HepG2 (cell line): ENCODE results near the gene GATB. TPM values are rescaled to one million over a fixed set of nuclear protein-coding genes. Genes with fewer than 3 reads are reported as not detected.

Experiments
- ATAC-seq: fragments of 200-7000 bp; cut with Tn5 transposase; 3 replicates; pipeline ENCODE4 v1.9.1; 2020; ENCODE audit warnings: mild to moderate bottlenecking, moderate library complexity
- BruUV-seq: library from RNA; stranded (reverse); fragments of 400-500 nt; replicated peaks from 2 replicates; lab custom pipeline; 2021; lab: Mats Ljungman, UMichigan
- CTCF ChIA-PET: fragments of 300-600 bp; formaldehyde crosslinking; extraction: SDS; loops from one replicate; lab custom pipeline; 2021; ENCODE audit warnings: low total read pairs, inconsistent platforms, low intra/inter-chr PET ratio; lab: Yijun Ruan, JAX
- POLR2A ChIA-PET: fragments of 350-600 bp; sonication (Branson Sonifier 250); formaldehyde crosslinking; loops from one replicate; lab custom pipeline; 2020; ENCODE audit warnings: antibody characterized with exemption, inconsistent platforms; lab: Yijun Ruan, JAX
- DNase-seq: peaks from one replicate; pipeline ENCODE4 v3.0.0-alpha.2; 2015; ENCODE audit warnings: low spot score
- FAIRE-seq: peaks from 3 replicates; lab custom pipeline; 2011; peaks lifted over from hg19 to GRCh38; lab: Jason Lieb, UNC
- H2AFZ ChIP-seq: one replicate; pipeline ENCODE4 v1.6.1; 2011; ENCODE audit warnings: low read length, inconsistent platforms
- H3K27ac ChIP-seq: fragments of 300-600 bp; 3 replicates; pipeline ENCODE4 v1.8.0; 2011; ENCODE audit warnings: mixed run types, mild to moderate bottlenecking, mixed read lengths, low read length, inconsistent platforms; ENCODE audit not compliant: insufficient read depth; ENCODE audit errors: extremely low read length
- H3K27me3 ChIP-seq, 2 experiments: fragments of 200-600 bp in 1 of 2; 2 replicates in 1 of 2; 3 replicates in 1 of 2; pipeline versions ENCODE4 v1.6.0 to v1.8.0; 2011; ENCODE audit warnings: low read length in 2 of 2, mild to moderate bottlenecking in 2 of 2, moderate library complexity in 2 of 2, inconsistent platforms in 1 of 2; ENCODE audit not compliant: insufficient read depth in 2 of 2, control insufficient read depth in 1 of 2
- H3K36me3 ChIP-seq, 2 experiments: fragments of 200-600 bp in 1 of 2; replicated peaks in 1 of 2; 2 replicates in 1 of 2; 3 replicates in 1 of 2; pipeline versions ENCODE4 v1.5.1 to v1.8.0; 2011; ENCODE audit warnings: low read length in 2 of 2, inconsistent platforms in 1 of 2; ENCODE audit not compliant: insufficient read depth in 2 of 2, control insufficient read depth in 1 of 2
- H3K4me1 ChIP-seq: 2 replicates; pipeline ENCODE4 v1.5.1; 2012; ENCODE audit warnings: low read length, inconsistent platforms; ENCODE audit not compliant: insufficient read depth
- H3K4me2 ChIP-seq: 2 replicates; pipeline ENCODE4 v1.6.0; 2011; ENCODE audit warnings: low read depth, low read length, inconsistent platforms
- H3K4me3 ChIP-seq, 3 experiments: fragments of 200-600 bp in 1 of 3; sonication (generic), shearing (Covaris generic) in 1 of 3; replicated peaks in 1 of 3; 2 replicates each; pipeline ENCODE4 v1.5.1; 2011 to 2016; ENCODE audit warnings: low read length in 3 of 3, inconsistent platforms in 2 of 3, low read depth in 2 of 3, mild to moderate bottlenecking in 2 of 3, control low read depth in 1 of 3, mixed read lengths in 1 of 3; ENCODE audit not compliant: insufficient read depth in 1 of 3
- H3K79me2 ChIP-seq: one replicate; pipeline ENCODE4 v1.6.1; 2011; ENCODE audit warnings: low read length, inconsistent platforms; ENCODE audit not compliant: insufficient read depth
- H3K9ac ChIP-seq: 2 replicates; pipeline ENCODE4 v1.6.0; 2011; ENCODE audit warnings: mild to moderate bottlenecking, low read depth, low read length, inconsistent platforms; ENCODE audit not compliant: insufficient read depth
- H3K9me3 ChIP-seq: 2 replicates; pipeline ENCODE4 v1.5.1; 2012; ENCODE audit warnings: mild to moderate bottlenecking, low read length
- H4K20me1 ChIP-seq: 2 replicates; pipeline ENCODE4 v1.6.0; 2011; ENCODE audit warnings: inconsistent platforms, mild to moderate bottlenecking, low read length, moderate library complexity; ENCODE audit not compliant: insufficient read depth
- RCOR2 ChIP-seq: IDR thresholded peaks from 2 replicates; pipeline ENCODE4 v1.6.1; 2016; ENCODE audit warnings: missing biosample characterization, missing genetic modification reagents
- ZNF12 ChIP-seq: sonication (generic); formaldehyde crosslinking; IDR thresholded peaks from 2 replicates; pipeline ENCODE4 v1.5.0; 2020; ENCODE audit warnings: missing genetic modification reagents
- ZNF331 ChIP-seq: sonication (generic); formaldehyde crosslinking; IDR thresholded peaks from 2 replicates; pipeline ENCODE4 v1.4.0; 2020; ENCODE audit warnings: missing genetic modification reagents
- ZNF629 ChIP-seq: sonication (generic); formaldehyde crosslinking; conservative IDR thresholded peaks from 2 replicates; pipeline ENCODE4 v1.5.0; 2020; ENCODE audit warnings: missing genetic modification reagents
- ZNF737 ChIP-seq: sonication (generic); formaldehyde crosslinking; IDR thresholded peaks from 2 replicates; pipeline ENCODE4 v1.5.0; 2020; ENCODE audit warnings: missing genetic modification reagents, mild to moderate bottlenecking, borderline replicate concordance
- ZSCAN29 ChIP-seq: sonication (generic); formaldehyde crosslinking; conservative IDR thresholded peaks from 2 replicates; pipeline ENCODE4 v1.4.0; 2020; ENCODE audit warnings: mild to moderate bottlenecking, missing genetic modification reagents
- WGBS: methylation state at CpG from one replicate; pipeline ENCODE4 v1.1.6; 2017; ENCODE audit warnings: low lambda C conversion rate; 5-methylcytosine and 5-hydroxymethylcytosine counted together
- in situ Hi-C: cut with HindIII; loops from 2 replicates; pipeline ENCODE4 v1.10.0; 2017; ENCODE audit warnings: low pct_unique_long_range_greater_than_20kb; ENCODE audit not compliant: extremely low pct_ligation_motif_present
- intact Hi-C: fragments of 100-400 bp; cut with micrococcal nuclease; formaldehyde crosslinking; loops from one replicate; pipeline ENCODE4 v1.10.0; 2022; ENCODE audit not compliant: unreplicated experiment
- polyA plus RNA-seq, 8 experiments: library from polyadenylated mRNA; depleted of rRNA in 3 of 8; stranded (reverse) in 7 of 8; unstranded in 1 of 8; fragments of >200 nt; fragmentation: Illumina TruSeq in 4 of 8; extraction: Trizol in 4 of 8; gene quantifications; 2 replicates each; pipeline versions ENCODE4 v1.2.1 to v1.2.3, GENCODE V29; 2011 to 2016; ENCODE audit warnings: low read depth in 4 of 8, missing spikeins in 1 of 8, mixed read lengths in 1 of 8; ENCODE audit not compliant: insufficient read depth in 1 of 8
- total RNA-seq, 5 experiments: library from RNA; depleted of rRNA; stranded (reverse); fragments of >200 nt; fragmentation: Illumina TruSeq; extraction: Trizol; gene quantifications; 2 replicates each; pipeline ENCODE4 v1.2.3, GENCODE V29; 2016; ENCODE audit warnings: low read depth in 1 of 5
- TF ChIP-seq, protein P1 (sequence below): IDR thresholded peaks from 2 replicates; pipeline ENCODE4 v1.6.1; 2016; ENCODE audit warnings: mild to moderate bottlenecking
- TF ChIP-seq, protein P2 (sequence below): sonication (generic); formaldehyde crosslinking; IDR thresholded peaks from 2 replicates; pipeline ENCODE4 v1.8.1; 2023; ENCODE audit warnings: missing genetic modification reagents, mild to moderate bottlenecking, borderline replicate concordance
- TF ChIP-seq, protein P3 (sequence below): sonication (generic); formaldehyde crosslinking; IDR thresholded peaks from 2 replicates; pipeline ENCODE4 v1.5.0; 2020; ENCODE audit warnings: missing genetic modification reagents, mild to moderate bottlenecking, borderline replicate concordance
- TF ChIP-seq, protein P4 (sequence below): IDR thresholded peaks from 2 replicates; pipeline ENCODE4 v1.6.1; 2018; ENCODE audit warnings: missing genetic modification reagents, mild to moderate bottlenecking, missing compliant biosample characterization

GATB gene
- total and polyA plus RNA-seq, 2 of the 13 experiments (the other 11 are each of a cell fraction or from before 2014, with no cell fraction given) = 32.3 to 32.4 TPM

DNA sequence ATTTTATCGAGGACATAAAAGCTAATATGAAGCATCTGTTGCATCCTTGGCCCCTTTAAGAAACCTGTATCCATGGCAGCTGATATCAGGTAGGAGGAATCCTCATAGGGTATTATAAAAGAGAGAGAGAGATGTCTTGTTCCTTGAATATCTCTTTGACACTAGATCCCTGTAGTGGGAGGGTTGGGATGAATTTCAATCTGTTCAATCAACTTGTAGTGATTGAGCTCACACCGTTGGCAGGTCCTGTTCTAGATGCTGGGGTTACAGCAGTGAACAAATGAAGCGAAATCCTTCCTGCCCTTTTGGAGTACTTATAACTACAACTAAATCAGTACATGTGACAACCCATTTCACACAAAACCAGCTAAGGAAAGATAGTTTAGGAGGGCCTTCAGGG, 35.3 kb upstream of the GATB start (continued):
- TF ChIP-seq RCOR2 (CRISPR knock-in tag) = no peak
- TF ChIP-seq ZSCAN29 (CRISPR knock-in tag) = no peak
- TF ChIP-seq, protein P1, sequence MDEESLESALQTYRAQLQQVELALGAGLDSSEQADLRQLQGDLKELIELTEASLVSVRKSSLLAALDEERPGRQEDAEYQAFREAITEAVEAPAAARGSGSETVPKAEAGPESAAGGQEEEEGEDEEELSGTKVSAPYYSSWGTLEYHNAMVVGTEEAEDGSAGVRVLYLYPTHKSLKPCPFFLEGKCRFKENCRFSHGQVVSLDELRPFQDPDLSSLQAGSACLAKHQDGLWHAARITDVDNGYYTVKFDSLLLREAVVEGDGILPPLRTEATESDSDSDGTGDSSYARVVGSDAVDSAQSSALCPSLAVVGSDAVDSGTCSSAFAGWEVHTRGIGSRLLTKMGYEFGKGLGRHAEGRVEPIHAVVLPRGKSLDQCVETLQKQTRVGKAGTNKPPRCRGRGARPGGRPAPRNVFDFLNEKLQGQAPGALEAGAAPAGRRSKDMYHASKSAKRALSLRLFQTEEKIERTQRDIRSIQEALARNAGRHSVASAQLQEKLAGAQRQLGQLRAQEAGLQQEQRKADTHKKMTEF (CRISPR knock-in tag) = no peak
- TF ChIP-seq, protein P2, sequence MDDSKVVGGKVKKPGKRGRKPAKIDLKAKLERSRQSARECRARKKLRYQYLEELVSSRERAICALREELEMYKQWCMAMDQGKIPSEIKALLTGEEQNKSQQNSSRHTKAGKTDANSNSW (CRISPR knock-in tag) = no peak
- TF ChIP-seq ZNF12 (CRISPR knock-in tag) = no peak
- TF ChIP-seq ZNF629 (CRISPR knock-in tag) = no peak
- no peak for TF ChIP-seq ZNF331
- TF ChIP-seq ZNF737 (CRISPR knock-in tag) = no peak

DNA sequence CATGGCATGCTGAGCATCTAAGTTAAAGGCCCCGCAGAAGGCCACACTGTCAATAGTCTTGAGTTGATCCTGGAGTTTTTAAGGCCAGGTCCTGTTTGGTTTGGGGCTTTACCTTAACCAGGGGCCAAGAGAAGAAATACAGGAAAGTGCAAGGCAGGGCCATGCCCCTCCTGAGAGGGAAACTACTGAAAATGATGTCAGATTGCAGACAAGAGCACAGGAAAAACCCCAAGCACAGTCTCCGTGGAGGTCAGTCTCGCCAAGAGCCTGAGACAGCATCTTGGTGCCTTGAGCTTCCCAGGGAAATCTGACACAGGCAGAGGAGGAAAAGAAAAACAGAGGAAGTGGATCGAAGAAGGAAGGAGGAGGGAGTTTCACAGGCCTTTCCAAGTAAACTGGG, 32.2 kb upstream of the GATB start:
- TF ChIP-seq, protein P3, sequence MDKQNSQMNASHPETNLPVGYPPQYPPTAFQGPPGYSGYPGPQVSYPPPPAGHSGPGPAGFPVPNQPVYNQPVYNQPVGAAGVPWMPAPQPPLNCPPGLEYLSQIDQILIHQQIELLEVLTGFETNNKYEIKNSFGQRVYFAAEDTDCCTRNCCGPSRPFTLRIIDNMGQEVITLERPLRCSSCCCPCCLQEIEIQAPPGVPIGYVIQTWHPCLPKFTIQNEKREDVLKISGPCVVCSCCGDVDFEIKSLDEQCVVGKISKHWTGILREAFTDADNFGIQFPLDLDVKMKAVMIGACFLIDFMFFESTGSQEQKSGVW (CRISPR knock-in tag) = no peak
- TF ChIP-seq, protein P4, sequence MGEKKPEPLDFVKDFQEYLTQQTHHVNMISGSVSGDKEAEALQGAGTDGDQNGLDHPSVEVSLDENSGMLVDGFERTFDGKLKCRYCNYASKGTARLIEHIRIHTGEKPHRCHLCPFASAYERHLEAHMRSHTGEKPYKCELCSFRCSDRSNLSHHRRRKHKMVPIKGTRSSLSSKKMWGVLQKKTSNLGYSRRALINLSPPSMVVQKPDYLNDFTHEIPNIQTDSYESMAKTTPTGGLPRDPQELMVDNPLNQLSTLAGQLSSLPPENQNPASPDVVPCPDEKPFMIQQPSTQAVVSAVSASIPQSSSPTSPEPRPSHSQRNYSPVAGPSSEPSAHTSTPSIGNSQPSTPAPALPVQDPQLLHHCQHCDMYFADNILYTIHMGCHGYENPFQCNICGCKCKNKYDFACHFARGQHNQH (CRISPR knock-in tag) = no peak
- no peak overlapping the region for H3K9ac ChIP-seq
- FAIRE-seq = no peak
- BruUV-seq = no TSS peak
- no peak overlapping the region for H3K4me2 ChIP-seq
- POLR2A ChIA-PET = no interaction called here
- H3K36me3 ChIP-seq = no peaks in the 10 kb centered on the region
- H3K4me1 ChIP-seq = no peaks in the 10 kb centered on the region
- no peaks in the 10 kb centered on the region for H3K79me2 ChIP-seq
- CTCF ChIA-PET = no interaction called here
- H3K27ac ChIP-seq = no peak overlapping the region
- H3K27me3 ChIP-seq = peaks cover 3 to 13% of the 10 kb centered on the region in 2 experiments; a peak in 2 of 5 replicates
- no peak for DNase-seq
- H4K20me1 ChIP-seq = no peaks in the 10 kb centered on the region
- in situ Hi-C loops (no loop called here), intact Hi-C loops (no loop called here)
- H3K4me3 ChIP-seq = no peak overlapping the region
- no peak for ATAC-seq
- 7% methylated on average over 4 of the region's 4 CpGs for WGBS
- H3K9me3 ChIP-seq = no peaks in the 10 kb centered on the region
- no peak overlapping the region for H2AFZ ChIP-seq
